Transverse colon (tissue), 4 donors: ENCODE data around the gene TPRA1.

Experiments used
- CTCF ChIP-seq, 5 experiments: fragments of 200-600 bp in 3 of 5; fragments of 450-650 bp in 2 of 5; sonication (generic) in 3 of 5; IDR thresholded peaks; 1 replicate in 2 of 5; 2 replicates in 3 of 5; pipeline ENCODE4 v1.5.1; 2016 to 2017; ENCODE audit warnings: antibody characterized with exemption in 5 of 5, inconsistent platforms in 3 of 5, mild to moderate bottlenecking in 2 of 5, moderate library complexity in 1 of 5
- EP300 ChIP-seq: sonication (generic); formaldehyde crosslinking; IDR thresholded peaks from one replicate; pipeline ENCODE4 v1.6.1; 2017; ENCODE audit warnings: antibody characterized with exemption, low read depth
- POLR2A ChIP-seq: fragments of 450-650 bp; IDR thresholded peaks from one replicate; pipeline ENCODE4 v1.6.1; 2016; ENCODE audit warnings: antibody characterized with exemption, mild to moderate bottlenecking, moderate library complexity
- POLR2AphosphoS5 ChIP-seq, 3 donors: sonication (generic); formaldehyde crosslinking; IDR thresholded peaks; one replicate each; pipeline ENCODE4 v1.6.1; 2016; ENCODE audit warnings: antibody characterized with exemption in 3 of 3

GRCh38 chr3:127529346-127530188 lies 61.0 kb downstream of the TPRA1 start:
- TF ChIP-seq EP300 (no peak), CTCF (IDR thresholded peaks at IDR 0.05) (no peak), POLR2AphosphoS5 (IDR thresholded peaks at IDR 0.05) (no peak), POLR2A (no peak)
